ENCODE results near the gene DDN.

DNA sequence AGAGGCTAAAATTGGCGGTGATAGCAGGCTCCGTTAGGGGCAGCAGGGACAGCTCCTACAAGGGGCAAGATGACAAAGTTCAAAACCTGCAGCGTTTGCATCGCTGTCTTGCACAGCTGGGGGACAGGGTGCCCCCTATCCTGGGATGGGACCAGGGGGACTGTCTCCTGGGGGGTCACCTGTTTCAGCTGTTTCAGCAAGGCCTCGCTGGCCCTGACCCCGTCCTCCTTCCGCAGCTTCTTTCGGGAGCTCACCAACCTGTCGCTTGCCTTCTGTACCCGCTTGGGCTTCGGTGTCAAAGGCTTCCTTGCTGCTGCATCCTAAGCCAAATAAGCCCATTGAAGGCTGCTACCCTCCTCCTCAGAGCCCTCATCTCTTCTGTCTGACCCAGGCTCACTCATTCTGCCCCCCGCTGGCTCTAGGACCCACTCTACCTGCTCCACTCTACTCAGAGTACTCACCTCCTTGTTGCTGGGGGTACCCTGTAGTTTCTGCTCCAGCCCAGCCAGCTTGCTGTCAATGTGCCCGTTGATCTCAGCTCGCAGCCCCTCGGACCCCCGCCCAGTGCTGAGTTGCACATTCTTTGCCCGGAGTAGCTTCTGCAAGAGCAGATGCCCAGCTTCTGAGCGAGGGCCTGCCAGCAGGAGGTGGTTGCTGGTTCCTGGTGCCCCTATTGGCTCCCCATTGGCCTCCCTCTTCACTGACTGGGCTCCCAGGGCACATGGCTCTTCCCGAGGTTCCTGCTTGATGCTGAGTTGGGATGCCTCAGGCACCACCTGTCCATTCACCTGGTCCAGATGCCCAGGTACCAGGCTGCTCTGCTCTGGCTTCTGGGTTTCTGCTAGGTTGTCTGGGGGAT lies 31.8 kb upstream of the DDN start:
- no peak for TF ChIP-seq CTCF (IDR thresholded peaks at IDR 0.05; ENCODE audit: low read depth, low read length)
- TF ChIP-seq POLR2A (IDR thresholded peaks at IDR 0.05; ENCODE audit: extremely low read depth, insufficient read length), result no peak
- TF ChIP-seq MYC (IDR thresholded peaks at IDR 0.05; ENCODE audit: low read depth, low read length), result no peak

All from NB4 (cell line).